D721Med (cell line): ENCODE measurements around the gene IRS2.
A peak's percentile ranks its signal among the peaks of the same experiment; 100 is the strongest.

ENCODE experiments used
- DNase-seq: peaks from one replicate; pipeline ENCODE4 v3.0.0; 2011; ENCODE audit warnings: low spot score; ENCODE audit not compliant: insufficient read length
- FAIRE-seq: peaks from 2 replicates; lab custom pipeline; 2011; peaks lifted over from hg19 to GRCh38; lab: Jason Lieb, UNC
- TF ChIP-seq, protein P1 (sequence below): IDR thresholded peaks from 2 replicates; pipeline ENCODE4 v1.5.1; 2012; ENCODE audit warnings: mild to moderate bottlenecking, control low read depth; ENCODE audit not compliant: insufficient read depth; ENCODE audit errors: missing control alignments

IRS2 gene

GRCh38 chr13:109746364-109746763, 40.0 kb downstream of the IRS2 start:
- DNase-seq (no peak), FAIRE-seq (no peak)
- TF ChIP-seq, protein P1, sequence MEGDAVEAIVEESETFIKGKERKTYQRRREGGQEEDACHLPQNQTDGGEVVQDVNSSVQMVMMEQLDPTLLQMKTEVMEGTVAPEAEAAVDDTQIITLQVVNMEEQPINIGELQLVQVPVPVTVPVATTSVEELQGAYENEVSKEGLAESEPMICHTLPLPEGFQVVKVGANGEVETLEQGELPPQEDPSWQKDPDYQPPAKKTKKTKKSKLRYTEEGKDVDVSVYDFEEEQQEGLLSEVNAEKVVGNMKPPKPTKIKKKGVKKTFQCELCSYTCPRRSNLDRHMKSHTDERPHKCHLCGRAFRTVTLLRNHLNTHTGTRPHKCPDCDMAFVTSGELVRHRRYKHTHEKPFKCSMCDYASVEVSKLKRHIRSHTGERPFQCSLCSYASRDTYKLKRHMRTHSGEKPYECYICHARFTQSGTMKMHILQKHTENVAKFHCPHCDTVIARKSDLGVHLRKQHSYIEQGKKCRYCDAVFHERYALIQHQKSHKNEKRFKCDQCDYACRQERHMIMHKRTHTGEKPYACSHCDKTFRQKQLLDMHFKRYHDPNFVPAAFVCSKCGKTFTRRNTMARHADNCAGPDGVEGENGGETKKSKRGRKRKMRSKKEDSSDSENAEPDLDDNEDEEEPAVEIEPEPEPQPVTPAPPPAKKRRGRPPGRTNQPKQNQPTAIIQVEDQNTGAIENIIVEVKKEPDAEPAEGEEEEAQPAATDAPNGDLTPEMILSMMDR, result no peak

DNA sequence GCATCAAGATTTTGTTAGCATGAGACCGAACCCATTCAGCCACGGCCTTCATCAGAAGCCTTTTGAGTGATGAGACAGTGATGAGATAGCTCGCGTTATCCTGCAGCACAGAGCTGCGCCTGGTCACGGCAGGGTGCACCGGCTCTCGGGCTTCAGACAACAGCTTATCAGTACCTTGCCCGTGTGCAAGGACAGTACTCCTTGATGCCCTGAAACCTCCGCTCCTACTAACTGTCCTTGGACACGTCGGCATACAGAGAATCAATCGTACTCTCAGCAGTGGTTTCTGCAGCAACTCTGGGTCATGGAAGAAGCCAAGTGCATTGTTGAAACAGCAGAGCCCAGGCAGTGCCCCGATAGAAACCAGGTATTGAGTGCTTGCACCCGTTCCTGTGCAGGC, 40.7 kb downstream of the IRS2 start:
- FAIRE-seq (no peak), DNase-seq (no peak)

GRCh38 chr13:109745060-109745459, 41.3 kb downstream of the IRS2 start:
- TF ChIP-seq, protein P1, result no peak
- DNase-seq (no peak), FAIRE-seq (no peak)

More for the DNA sequence above, 40.7 kb downstream of the IRS2 start:
- TF ChIP-seq, protein P1, result no peak

- no peak for DNase-seq
- FAIRE-seq, result no peak
- TF ChIP-seq, protein P1, result no peak
These were observed 41.8 kb downstream of the IRS2 start for GRCh38 chr13:109744512-109745051.

DNA sequence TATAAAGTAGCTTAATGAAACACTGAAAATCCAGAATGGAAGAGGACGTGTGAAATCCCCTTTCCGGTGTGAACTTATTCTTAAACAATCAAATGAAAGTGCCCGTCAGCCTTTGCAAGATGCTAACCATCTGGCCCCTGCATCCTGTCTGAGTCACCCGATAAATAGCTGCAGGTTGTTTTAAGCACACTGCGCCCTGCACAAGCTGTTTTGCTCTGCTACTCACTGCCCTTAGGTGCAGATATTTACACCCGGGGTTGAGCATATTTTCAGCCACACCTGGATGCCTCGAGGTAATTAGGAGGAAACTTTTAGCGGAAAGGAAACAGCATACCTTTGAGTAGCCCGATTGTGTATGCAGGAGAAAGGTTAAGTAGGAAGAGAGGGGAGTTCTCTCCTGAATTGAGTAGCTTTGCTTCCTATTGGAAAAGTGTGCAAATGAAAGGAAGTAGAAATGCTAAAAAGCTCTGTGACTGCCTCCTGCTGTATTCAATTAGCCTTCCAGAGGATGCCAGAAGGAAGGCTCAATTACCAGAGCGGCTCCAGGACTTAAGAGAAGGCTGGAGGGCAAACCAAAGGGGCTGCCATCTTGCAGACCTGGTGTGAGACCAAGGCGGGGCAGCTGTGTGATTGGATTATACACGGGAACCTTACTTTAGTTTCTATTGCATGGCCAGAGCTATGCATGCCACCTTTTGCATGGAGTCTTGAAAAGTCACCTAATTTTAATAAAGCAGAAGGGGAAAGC, 42.5 kb downstream of the IRS2 start:
- no peak for FAIRE-seq
- TF ChIP-seq, protein P1, result no peak
- DNase-seq, result peak; percentile 36

DNA sequence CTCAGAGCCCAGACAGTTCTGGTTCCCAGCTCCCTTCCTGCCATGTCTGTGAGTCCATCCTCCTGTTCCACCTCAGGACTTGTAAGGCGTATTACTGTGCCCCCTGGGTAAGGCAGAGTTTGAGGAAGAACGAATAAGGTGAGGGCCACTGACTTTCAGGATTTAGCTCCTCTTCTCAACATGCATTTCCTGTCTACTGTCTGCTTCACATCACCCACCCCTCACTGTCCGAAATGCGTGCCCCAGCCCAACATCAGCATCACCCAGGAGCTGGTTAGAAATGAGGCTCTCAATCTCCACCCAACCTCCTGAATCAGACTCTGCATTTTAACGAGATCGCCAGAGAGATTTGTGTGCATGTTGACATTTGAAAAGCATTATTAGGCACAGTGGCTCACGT, 44.4 kb downstream of the IRS2 start:
- no peak for DNase-seq
- FAIRE-seq, result no peak
- TF ChIP-seq, protein P1, result no peak

DNA sequence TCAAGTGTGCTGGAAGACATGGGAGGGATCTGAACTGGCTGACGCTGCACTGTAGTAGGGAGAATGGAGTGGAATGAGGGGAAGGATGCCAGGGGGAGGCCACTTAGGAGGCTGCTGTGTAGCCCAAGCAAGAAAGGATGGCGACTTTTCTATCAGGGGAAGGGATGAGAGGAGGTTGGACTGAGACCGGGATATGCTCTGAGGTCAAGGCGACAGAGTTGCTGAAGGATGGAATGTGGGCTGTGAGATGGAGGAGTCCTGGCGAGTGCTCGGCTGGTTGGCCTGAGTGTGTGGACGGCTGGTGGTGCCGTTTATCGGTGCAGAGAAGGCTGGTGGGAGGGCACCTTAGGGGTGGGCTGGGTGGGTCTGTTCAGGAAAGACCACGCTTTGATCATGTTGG, 45.7 kb downstream of the IRS2 start:
- no peak for FAIRE-seq
- TF ChIP-seq, protein P1, result no peak
- no peak for DNase-seq
